ENCODE results near the gene PRKCE.

The PRKCE gene

DNA sequence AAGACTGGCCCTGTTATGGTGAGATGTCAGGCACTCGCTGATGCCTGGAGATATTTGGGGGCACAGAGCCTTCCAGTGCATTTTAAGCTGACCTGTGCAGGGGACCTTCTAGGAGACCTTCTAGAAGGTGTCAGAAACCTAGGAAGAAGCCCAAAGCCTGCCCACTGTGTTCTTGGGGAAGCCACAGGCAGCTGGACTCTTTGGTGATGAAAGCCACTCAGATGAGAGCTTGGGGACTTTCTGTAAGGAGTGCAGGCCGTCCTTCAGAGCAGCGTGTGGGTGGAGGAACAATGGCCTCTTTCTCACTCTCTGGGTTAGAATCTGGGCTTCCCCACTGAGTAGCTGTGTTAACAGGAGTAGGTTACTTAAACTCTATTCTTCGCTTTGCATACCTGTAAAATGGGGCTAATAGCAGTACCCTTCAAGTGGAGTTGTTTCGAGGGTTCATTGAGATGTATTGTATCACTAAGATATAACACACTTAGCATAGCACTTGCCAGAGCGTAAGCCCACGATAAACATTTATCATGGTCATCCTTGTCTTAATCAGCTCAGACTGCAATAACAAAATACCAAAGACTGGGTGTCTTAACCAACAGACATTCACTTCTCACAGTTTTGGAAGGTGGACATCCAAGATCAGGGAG, 323.4 kb downstream of the PRKCE start:
- no peak for DNase-seq

DNA sequence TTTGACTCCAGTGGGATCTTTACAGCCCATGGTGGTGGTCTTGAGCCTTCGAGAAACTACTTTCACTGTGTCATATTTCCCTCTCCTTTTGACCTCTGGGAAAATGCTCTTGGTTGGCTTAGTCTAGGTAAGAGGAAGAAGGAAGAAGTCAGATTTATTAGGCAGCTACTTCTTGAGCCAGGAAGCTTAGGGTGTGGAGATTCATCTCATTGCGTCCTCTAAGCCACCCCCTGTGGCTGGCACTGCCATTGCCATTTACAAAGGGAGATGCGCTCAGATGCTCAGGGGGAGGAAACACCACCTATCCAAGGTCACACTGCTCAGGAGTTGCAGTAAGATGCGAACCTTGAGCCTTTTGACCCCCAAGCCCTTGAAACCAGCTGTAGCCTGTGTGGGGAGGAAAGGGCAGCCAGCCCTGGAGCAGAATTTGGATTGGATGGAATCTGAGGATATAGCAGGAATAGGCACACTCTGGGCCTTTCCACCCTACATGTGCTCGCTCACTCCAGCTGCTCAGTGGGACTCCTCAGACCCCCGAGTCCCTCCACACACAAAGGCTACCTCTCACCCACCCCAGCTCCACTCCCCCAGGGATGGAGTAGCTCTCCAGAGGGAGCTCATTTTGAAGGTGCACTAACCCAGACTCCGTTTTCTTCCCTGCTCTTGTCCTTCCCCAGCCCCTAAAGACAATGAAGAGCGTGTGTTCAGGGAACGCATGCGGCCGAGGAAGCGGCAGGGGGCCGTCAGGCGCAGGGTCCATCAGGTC, 324.5 kb downstream of the PRKCE start:
- no peak for DNase-seq

DNA sequence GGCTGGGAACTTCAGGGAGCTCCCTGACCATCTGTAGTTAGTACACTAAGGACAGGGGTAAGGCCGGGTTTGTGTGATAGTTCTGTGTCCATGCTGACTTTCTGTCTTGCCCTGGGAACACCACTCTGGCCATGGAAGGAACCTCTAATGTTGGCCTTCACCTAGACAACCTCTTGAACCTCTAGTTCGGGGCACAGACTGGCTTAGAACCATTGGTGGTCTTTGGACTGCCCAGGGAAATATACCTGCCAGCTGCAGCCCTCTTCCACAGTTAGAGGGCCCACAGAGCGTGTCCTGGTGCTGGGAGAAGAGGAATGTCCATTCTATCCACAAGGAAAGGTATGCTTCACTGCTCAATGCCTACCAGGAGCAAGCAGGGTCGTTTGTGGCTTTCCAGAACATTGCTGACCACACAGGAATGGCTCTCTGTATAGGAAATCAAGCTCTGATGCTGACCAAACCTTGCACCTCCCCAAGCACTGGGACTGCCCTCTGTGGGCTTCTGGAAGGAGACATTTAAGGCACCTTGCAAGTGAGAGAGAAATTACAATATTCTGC, 326.9 kb downstream of the PRKCE start:
- DNase-seq: no peak

DNA sequence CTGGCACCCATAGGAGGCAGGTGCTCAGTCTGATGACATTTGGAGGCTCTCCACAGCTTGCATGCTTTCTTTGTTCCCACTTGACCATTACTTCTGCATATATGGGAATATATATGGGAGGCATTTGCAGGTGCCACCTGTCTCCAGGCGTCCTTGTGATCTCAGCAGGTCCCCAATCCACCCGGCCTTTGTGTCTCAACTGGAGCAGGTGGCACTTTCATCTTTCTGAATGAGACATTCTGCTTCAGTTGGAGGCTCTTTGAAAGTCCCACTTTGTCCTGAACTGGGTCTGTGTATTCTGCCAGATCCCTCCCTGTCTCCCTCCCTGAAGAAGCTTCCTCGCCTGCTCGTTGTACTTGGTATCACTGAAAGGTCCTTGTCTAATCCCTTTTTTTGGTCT, 327.6 kb downstream of the PRKCE start:
- no peak for DNase-seq

DNA sequence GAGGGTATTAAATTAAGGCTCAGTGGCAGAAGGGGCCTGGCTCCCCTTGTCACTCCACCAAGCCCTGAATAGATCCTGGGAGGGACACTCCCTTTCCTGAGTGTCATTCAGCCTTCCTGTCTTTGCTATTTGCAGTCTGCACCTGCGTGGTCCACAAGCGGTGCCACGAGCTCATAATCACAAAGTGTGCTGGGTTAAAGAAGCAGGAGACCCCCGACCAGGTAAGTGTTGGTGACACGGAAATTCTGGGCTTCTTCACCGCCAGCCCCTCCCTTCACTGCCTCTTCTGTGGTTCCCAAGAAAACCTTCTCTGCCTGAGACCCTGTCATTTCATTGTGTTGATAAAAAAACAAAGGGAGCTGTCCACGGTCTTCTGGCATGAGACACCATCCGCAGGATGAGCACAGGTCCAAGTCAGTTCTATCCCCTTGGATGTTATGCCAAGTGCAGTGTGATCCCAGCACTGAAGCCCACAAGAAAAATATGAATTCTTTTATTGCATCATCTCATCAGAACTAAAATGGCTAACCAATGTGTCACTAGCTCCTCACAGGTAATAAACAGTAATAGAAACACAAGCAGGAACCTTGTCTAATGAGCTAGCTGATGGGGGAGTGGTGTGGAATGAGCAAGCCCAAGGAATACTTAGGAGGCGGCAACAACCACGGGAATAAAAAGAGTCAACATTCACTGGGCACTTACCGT, 328.8 kb downstream of the PRKCE start:
- no peak for DNase-seq

DNA sequence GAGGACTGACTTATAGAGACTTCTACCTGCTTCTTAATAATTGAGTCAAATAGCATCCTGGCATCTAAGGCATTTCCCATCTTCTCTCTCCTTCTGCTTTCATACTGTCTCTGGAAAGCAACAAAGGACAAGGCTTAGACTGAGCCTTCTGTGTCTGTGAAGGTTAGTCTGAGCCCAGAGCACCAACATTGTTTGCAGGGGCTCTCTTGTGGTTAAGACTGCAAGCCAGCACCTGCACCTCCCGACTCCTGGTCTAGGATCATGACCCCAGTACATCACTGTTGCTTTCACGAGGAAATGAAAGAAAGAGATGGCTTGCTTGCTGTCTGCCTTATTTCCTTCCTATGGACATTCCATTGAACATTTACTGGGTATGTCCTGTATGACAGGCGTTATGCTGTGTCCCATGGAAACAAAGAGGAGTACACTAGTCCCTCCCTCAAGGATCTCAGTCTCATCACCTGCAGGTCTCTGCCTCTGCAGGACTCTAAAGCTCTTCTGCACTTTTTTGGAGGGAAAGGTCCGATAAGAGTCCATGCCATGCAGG, 330.0 kb downstream of the PRKCE start:
- no peak for DNase-seq

DNA sequence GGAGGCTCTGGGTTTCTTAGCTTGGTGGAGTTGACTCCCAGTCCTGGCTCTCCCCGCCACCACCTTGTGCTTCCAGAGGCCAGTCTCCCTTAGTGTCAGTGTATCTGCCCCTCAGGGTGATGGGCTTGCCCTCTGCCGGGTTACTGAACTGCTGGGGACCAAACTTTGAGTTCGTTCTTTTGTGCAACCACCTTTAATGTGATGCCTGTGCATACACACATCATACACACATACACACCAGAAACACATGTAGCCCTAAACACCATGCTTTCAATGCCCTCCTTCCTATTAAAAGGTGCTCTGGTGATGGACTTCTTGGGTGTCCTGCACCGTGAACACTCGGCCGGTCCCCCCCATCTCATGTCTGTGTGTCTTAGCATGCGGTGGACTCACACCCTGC, 330.6 kb downstream of the PRKCE start:
- DNase-seq: no peak

DNA sequence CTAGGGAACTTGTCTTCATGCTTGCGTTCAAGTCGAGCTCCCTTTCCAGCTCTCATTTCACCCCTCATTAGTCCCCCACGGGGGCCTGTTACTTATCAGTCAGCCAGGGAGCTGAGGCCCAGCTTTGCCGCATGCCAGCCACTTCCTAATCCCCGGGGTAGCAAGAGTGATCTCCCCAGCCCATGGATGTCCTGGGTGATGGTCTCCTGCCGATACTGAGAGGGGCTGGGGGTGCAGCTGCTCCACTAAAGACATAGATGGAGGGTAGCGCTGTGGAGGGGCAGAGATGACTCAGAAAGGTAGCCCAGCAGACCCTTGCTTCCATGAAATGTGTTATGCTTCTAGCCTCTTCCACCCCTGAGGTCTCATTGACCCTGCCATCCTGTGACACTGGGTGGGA, 331.7 kb downstream of the PRKCE start:
- DNase-seq: no peak

DNA sequence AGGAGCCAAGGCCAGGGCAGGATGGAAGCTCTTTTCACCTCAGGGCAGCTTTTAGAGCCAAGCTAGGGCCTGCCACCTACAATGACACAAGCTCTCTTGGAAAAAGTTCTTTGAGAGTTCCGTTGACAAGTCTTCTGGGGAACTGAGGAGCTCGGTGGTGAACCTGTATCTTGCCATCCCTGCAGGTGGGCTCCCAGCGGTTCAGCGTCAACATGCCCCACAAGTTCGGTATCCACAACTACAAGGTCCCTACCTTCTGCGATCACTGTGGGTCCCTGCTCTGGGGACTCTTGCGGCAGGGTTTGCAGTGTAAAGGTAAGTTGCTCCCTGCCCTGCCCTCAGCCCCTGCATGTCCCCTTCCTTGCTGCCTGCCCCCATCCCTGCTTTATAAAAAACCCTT, 332.9 kb downstream of the PRKCE start:
- no peak for DNase-seq

DNA sequence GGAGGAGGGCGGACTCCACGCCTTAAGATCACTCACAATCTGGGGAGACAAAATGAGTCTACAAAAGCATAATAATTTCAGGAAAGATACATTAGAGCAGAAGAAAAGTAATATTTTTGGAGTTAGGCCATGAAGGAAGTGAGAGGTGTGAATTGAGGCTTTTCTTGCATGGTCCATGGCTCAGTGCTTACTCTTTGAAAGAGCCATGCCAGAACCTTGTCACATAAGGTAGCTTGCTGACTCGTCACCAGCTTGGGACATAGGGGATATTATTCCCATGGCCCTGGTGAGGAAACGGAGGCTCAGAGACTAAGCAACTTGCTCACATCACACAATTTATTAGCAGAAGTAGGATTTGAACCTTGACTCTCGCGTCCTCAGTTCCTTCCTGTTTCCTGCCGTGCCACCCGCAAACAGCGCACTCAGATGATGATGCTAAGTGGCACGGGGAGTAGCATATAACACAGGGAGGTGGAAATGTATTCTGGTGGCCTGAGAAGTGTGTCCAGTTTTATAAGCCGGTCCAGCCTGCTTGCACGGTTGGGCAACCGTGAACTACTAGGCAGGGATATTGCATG, 333.5 kb downstream of the PRKCE start:
- no peak for DNase-seq

DNA sequence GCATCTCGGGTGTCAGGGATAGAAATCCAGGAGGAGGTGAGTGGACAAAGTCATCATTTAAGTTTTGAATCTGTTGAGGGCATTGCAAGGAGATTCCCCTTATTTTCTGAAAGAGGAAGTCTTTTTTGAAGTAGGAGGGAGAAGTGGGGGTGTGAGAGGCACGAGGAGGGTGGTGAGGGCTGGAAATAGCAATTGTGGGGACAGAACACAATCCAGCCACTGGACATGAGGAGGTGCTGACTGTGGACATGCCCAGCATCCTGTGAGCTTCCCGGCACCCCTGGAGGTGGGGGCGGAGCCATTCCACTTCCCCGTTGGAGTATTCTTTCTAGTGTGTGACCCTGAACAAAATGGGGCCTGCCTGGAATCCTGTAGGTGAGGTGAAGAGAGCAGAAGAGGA, 335.0 kb downstream of the PRKCE start:
- no peak for DNase-seq

DNA sequence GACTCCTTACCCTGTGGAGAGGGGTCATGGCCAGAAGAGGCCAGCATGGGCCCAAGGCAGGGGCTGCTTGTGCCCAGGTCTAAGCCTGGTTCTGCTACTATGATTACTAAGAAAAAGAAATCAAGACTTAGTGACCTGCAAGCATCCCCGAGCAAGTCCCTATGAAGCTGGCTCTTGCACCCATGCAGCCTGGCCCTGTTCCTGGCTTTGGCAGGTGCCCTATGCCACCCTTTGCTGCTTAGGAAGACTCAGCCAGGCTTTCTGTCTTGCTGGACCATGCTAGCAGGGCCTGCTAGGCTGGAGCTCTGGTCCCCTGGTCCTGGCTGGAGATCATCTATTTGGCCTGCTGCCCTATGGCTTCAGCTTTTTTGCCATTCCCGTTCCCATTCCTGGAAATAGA, 336.4 kb downstream of the PRKCE start:
- DNase-seq: no peak

DNA sequence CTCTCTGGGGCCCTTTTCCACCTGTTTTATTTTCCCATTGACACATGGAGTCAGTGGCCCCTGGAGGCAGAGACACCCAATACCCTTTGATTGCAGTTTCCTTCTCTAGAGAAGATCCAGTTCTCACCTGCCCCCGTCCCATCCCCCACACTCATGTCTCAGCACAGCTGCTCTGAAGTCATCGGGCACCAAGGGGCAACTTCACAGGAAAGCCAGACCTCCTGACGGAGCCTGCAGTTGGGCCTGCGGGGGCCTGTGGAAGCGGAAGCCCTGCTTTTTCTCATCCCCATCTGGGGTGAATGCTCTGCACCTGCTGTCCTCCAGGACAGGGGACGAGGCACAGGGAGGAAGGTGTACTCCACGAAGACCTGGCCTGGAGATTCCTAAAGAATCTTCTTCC, 337.4 kb downstream of the PRKCE start:
- DNase-seq: no peak

DNA sequence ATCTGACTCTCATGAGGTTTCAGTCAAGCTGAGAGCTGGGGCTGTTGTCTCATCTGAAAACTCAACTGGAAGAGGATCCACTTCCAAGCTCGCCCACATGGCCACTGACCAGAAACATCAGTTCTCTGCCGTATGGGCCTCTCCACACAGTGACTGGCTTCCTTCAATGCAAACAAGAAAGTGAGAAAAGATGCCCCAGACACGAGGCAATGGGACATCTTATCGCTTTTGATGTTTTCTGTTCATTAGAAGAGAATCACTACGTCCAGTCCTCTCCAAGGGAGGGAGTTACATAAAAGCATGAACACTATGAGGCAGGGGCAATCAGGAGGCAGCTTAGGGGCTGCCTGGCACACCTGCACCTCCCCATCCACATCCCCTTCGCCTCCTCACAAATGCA, 338.7 kb downstream of the PRKCE start:
- DNase-seq: no peak

DNA sequence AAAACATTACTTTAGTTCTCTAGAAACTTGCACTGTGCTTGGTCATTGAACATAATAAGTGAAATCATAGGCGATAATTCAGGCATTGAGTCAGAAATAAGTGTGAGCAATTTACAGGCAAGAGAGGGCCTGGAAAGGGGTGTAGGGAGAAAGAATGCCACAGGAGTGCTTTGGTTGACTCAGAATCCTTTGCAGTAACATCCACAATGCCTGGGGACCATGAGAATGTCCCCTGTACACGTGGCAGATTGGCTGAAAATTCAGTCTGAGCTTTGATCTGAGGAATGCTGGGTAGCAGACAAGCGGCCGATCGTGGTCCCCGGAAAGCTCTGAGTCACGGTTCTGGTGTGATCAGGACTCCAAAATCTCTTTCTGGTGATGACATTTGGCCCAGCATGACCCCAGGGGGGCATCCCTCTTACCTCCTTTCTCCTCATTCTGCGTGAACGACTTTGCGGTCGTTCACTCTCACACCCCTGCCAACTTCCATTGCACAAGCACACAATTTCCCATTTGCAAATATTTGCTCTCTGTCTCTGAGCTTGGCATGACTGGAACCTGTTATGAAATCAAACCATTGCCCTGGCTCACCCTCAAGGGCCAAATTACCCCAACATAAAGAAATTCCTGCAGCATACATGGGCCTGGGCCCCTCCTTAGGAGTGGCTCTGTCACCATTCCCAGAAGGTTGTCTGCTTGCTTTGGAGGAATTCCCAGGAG, 340.7 kb downstream of the PRKCE start:
- DNase-seq: no peak

DNA sequence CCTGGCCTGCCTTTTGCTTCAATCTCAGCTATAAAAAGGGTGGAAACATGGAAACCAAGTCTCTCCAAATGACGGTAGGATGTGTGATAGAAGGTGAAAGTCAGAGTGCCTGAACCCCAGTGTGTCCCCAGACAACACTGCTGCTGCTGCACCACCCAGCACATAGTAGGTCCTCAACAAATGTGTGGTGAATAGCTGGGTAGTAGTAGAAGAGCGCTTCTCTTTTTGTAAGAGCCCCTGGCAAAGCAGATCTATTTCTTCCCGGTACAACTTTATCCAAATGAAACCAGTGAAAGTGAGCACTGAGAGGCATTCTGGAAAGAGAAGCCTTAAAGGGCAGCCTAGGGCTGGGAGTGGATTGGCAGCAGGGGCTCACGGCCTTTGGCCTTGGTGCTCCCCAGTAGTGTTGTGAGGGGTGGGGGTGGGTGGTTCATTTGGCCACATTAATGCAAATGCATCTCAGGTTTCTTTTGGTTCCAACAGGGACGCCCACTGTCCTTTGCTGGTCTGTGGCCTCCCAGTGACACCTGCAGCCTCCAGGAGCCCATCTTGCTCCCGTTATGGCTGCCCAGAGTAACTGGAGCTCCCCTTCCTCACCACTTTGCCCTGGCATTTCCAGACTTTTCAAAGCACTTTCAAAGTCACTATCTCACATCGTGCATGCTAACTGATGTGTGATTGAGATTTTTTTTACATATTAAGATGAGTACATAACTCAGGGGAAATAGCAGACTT, 341.4 kb downstream of the PRKCE start:
- no peak for DNase-seq

DNA sequence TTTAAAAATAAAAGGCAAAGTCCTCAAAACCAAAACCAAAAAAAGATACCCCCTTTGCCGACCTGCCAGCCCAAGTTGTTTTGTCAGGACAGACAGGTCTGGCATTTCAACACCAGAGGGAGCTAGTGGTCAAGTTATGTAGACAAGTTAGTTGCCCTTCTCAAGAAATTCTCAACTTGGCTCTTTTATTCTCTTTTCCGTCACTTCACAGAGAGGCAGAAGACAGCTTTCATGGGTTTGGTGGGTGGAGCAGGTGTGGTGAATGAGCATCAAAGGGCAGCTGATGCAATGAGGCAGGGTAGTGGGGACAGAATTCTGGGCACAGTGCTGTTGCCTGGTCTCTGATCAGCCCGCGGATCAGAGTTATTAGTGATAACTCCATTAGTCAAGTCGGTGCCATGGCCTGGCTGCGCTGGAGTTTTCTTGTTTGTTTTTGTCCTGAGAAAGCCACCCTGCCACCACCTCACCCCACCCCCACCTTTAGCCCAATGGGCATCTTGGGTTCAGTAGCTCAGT, 342.1 kb downstream of the PRKCE start:
- DNase-seq: peak in 4 of 5 experiments; percentile 22 to 74 (median 24)

DNA sequence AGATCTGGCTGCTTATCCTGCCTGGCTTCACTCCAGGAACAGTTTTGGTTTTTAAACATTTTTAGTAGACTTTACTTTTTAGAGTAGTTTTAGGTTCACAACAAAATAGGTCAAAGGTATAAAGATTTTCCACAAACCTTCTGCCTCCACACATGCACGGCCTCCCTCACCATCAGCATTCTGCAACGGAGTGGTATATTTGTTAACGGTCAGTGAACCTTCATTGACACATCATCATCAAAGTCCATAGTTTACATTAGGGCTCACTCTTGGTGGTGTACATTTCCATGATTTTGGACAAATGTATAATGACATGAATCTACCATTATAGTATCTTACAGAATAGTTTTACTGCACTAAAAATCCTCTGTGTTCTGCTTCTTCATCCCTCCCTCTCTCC, 342.6 kb downstream of the PRKCE start:
- no peak for DNase-seq

DNA sequence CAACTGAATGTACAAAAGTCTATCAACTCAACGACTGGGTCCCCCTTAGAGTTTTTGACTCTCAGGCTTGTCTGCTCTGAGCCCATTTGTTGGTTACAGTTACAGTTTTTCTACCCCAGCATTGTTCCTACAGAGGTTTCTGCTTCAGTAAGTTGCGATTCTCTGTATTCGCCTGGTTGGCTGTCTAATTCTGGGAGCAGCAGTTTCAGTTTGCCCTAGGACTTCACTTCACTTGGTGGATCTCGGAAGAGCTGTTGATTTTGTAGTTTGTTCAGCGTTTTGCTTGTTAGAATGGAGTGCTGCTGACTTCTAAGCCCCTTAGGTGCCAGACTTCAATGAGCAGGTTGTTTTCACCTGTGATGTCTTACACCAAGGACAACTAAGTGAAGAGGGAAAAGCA, 349.2 kb downstream of the PRKCE start:
- DNase-seq: no peak

DNA sequence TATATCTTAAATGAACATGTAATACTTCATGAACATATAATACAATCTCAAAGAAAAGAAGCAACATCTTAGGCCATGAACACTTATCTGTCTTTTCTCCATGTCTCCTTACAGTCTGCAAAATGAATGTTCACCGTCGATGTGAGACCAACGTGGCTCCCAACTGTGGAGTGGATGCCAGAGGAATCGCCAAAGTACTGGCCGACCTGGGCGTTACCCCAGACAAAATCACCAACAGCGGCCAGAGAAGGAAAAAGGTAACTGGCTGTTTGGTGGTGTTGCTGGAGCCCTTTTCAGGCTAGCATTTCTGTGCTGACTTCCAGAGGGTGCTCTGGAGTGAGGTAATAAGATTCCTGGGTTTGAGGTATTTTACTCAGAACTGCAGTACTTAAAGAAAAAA, 349.8 kb downstream of the PRKCE start:
- no peak for DNase-seq

DNA sequence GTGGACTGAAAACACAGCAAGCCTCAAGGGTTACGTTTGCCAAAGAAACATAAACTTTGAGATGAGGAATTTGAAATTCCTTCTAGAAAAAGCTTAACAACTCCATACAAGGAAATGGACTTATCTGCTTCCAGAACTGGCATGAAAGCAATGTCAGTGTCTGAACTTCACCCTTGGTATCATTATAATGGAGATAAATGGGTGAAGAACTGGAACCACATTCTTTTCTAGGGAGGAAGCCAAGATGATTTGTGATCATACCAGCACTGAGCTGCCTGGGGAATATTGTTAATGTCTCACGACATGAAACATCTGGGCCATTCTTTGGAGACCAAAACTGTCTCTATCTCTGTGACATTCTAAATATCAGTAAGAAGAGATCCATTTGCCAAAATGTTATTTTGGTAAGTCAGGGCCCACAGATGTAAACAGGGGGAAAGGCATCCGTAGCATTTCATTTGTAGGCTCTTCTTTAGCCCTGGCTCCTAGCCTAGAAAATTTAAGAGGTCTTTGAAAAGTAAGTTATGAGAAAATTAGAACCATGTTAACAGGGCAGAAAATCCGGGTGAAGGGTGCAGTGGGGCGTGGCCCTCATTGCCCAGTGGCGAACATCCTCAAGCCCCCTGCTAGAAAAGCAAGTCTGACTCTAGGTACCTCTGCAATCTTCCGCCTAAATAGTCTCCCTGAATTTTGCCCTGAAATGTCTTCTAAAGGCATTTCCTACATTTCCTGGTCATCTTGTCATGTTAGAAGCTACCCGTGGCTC, 350.4 kb downstream of the PRKCE start:
- DNase-seq: no peak
